Sigmoid colon (tissue), 4 donors: Measurements from ENCODE around the gene PGS1.

Experiments
- CTCF ChIP-seq, 4 experiments: fragments of 450-650 bp in 3 of 4; fragments of 200-600 bp in 1 of 4; IDR thresholded peaks; one replicate each; pipeline ENCODE4 v1.5.1; 2016 to 2019; ENCODE audit warnings: antibody characterized with exemption in 4 of 4, mild to moderate bottlenecking in 3 of 4, moderate library complexity in 2 of 4
- EP300 ChIP-seq, 4 donors: sonication (generic); formaldehyde crosslinking; IDR thresholded peaks; one replicate each; pipeline ENCODE4 v1.6.1; 2017; ENCODE audit warnings: antibody characterized with exemption in 4 of 4
- POLR2A ChIP-seq, 2 donors: fragments of 450-650 bp; IDR thresholded peaks; one replicate each; pipeline ENCODE4 v1.6.1; 2016; ENCODE audit warnings: antibody characterized with exemption in 2 of 2, mild to moderate bottlenecking in 2 of 2, moderate library complexity in 2 of 2
- POLR2AphosphoS5 ChIP-seq, 4 donors: sonication (generic); formaldehyde crosslinking; IDR thresholded peaks; one replicate each; pipeline ENCODE4 v1.6.1; 2017; ENCODE audit warnings: antibody characterized with exemption in 4 of 4

- no peak for TF ChIP-seq POLR2A (IDR thresholded peaks at IDR 0.05)
- TF ChIP-seq EP300 (IDR thresholded peaks at IDR 0.05), result no peak
- no peak for TF ChIP-seq CTCF (IDR thresholded peaks at IDR 0.05)
- TF ChIP-seq POLR2AphosphoS5 (IDR thresholded peaks at IDR 0.05), result no peak
These were observed 39.1 kb downstream of the PGS1 start for GRCh38 chr17:78417531-78417909.
